Astrocyte of the cerebellum (primary cell): ENCODE data around the gene HSCB.
"Not testable (repeated sequence)": the region's sequence is repeated elsewhere in the genome, so short reads cannot be mapped to it uniquely, and the experiment has no call there.

Source experiments
- DNase-seq: peaks from one replicate; pipeline ENCODE4 v3.0.0-alpha.2; 2011; ENCODE audit warnings: low read depth
- H3K4me3 ChIP-seq: 2 replicates; pipeline ENCODE4 v1.5.1; 2011; ENCODE audit warnings: mild to moderate bottlenecking, low read depth, low read length, moderate library complexity
- CTCF ChIP-seq: IDR thresholded peaks from 2 replicates; pipeline ENCODE4 v1.5.1; 2012; ENCODE audit warnings: low read length, low read depth, moderate library complexity, mild to moderate bottlenecking; ENCODE audit errors: missing control alignments
- in situ Hi-C: cut with HindIII; loops from 2 replicates; pipeline ENCODE4 v1.10.0; 2017; ENCODE audit warnings: low sequenced_read_pairs

Gene HSCB

GRCh38 chr22:28761449-28761755 is 19.6 kb downstream of the HSCB start:
- TF ChIP-seq CTCF = no peak
- H3K4me3 ChIP-seq = no peak overlapping the region
- no peak for DNase-seq
- in situ Hi-C loops = no loop called here

DNA sequence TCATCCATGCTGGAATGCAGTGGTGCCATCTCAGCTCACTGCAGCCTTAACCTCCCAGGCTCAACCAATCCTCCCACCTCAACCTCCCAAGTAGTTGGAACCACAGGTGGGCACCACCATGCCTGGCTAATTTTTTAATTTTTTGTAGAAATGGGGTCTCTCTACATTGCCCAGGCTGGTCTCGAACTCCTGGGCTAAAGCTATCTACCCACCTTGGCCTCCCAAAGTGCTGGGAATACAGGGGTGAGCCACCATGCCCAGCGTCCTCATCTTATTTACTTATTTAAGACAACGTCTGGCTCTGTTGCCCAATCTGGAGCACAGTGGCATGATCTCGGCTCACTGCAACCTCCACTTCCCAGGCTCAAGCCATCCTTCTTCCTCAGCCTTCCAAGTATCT is 20.2 kb downstream of the HSCB start:
- DNase-seq = not testable (repeated sequence)

DNA sequence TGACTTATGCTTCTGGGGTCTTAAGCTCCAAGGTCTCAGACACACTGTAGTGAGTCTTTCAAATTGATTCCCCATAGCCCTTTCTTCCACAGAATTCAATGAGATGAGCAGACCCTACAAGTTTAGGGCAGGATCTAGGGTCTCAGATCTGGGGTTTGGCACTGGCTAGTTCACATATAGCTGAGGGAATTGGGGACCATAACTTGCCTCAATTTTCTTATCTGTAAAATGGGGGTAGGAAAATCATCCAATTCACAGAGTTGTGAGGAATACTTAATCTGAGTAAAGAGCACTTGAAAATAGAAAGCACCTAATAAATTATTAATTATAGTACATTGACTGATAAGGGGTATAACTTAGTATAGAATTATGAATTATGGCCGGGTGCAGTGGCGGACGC is 24.8 kb downstream of the HSCB start:
- no peak overlapping the region for H3K4me3 ChIP-seq
- in situ Hi-C loops = no loop called here
- DNase-seq = no peak
- TF ChIP-seq CTCF = no peak

More for the DNA sequence above, 20.2 kb downstream of the HSCB start:
- H3K4me3 ChIP-seq, in situ Hi-C loops: not testable (repeated sequence)

- no peak for DNase-seq
- no peak overlapping the region for H3K4me3 ChIP-seq
- in situ Hi-C loops = no loop called here
- TF ChIP-seq CTCF = no peak
Observed at GRCh38 chr22:28768701-28769393, 27.0 kb downstream of the HSCB start.

DNA sequence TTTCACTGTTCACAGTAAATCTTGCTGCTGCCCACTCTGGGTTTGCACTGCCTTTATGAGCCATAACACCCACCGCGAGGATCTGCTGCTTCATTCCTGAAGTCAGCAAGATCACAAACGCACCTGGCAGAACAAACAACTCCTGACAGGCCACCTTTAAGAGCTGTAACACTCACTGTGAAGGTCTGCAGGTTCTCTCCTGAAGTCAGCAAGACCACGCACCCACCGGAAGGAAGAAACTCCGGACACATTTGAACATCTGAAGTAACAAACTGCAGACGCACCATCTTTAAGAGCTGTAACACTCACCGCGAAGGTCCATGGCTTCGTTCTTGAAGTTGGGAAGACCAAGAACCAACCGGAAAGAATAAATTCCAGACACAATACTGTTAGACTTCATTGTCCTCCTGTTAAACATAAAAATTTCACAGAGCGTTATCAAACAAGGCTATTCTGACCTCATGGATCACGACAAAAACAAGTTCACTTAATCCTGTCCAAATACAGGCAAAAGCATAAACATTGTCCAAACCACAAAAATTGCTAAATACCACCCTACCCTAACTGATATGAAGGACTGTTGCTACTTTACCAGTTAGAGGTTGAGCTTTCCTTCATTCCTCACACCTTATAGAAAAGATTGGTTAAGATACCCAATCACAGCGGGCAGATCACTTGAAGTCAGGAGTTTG is 27.7 kb downstream of the HSCB start:
- no peak for TF ChIP-seq CTCF
- DNase-seq = no peak
- no peak overlapping the region for H3K4me3 ChIP-seq
- in situ Hi-C loops = no loop called here

GRCh38 chr22:28771195-28771791 is 29.5 kb downstream of the HSCB start:
- H3K4me3 ChIP-seq = no peak overlapping the region
- no peak for TF ChIP-seq CTCF
- no peak for DNase-seq
- in situ Hi-C loops = no loop called here
